ENCODE measurements around the gene RNGTT. TPM values are rescaled to one million over a fixed set of nuclear protein-coding genes. Genes with fewer than 3 reads are reported as not detected.

RNGTT gene
- total RNA-seq, 6 donors from 2014 or later = 8.9 to 22.4 (median 12.5) TPM

GRCh38 chr6:88880021-88880420, 83.4 kb downstream of the RNGTT start:
- Histone ChIP-seq H3K9me3 (no peaks in the 10 kb centered on the region), H3K36me3 (peaks cover 0 to under 1% (median 0%) of the 10 kb centered on the region in 4 donors), H3K27me3 (no peaks in the 10 kb centered on the region), H3K4me3 (no peak overlapping the region), H3K4me1 (no peaks in the 10 kb centered on the region), H3K27ac (no peak overlapping the region)
- TF ChIP-seq POLR2A (IDR thresholded peaks at IDR 0.05) (no peak), POLR2AphosphoS5 (IDR thresholded peaks at IDR 0.05) (no peak)
- no peak for ATAC-seq (ENCODE audit: low FRiP score in 2 of 2)
- WGBS, 2 donors = 92 to 94% methylated on average over 2 of the region's 2 CpGs
- no peak for DNase-seq

- H3K27ac ChIP-seq = no peak overlapping the region
- no peaks in the 10 kb centered on the region for H3K4me1 ChIP-seq
- no peaks in the 10 kb centered on the region for H3K36me3 ChIP-seq
- no peak overlapping the region for H3K4me3 ChIP-seq
- ATAC-seq (ENCODE audit: low FRiP score in 2 of 2) (no peak), DNase-seq (no peak)
- 97 to 98% methylated on average over 7 of the region's 7 CpGs for WGBS, 2 donors
- TF ChIP-seq POLR2A (IDR thresholded peaks at IDR 0.05) = no peak
- no peak for TF ChIP-seq EP300 (IDR thresholded peaks at IDR 0.05)
- TF ChIP-seq POLR2AphosphoS5 (IDR thresholded peaks at IDR 0.05) = no peak
- TF ChIP-seq CTCF (IDR thresholded peaks at IDR 0.05) = no peak
- no peaks in the 10 kb centered on the region for H3K9me3 ChIP-seq
- H3K27me3 ChIP-seq = no peaks in the 10 kb centered on the region
These were observed 85.5 kb downstream of the RNGTT start for GRCh38 chr6:88877893-88878292.

GRCh38 chr6:88872962-88873361, 90.5 kb downstream of the RNGTT start:
- Histone ChIP-seq H3K4me3 (no peak overlapping the region), H3K4me1 (no peaks in the 10 kb centered on the region), H3K9me3 (no peaks in the 10 kb centered on the region), H3K36me3 (no peaks in the 10 kb centered on the region), H3K27ac (no peak overlapping the region), H3K27me3 (no peaks in the 10 kb centered on the region)
- TF ChIP-seq CTCF (IDR thresholded peaks at IDR 0.05) (no peak), POLR2AphosphoS5 (IDR thresholded peaks at IDR 0.05) (no peak), EP300 (IDR thresholded peaks at IDR 0.05) (no peak), POLR2A (IDR thresholded peaks at IDR 0.05) (no peak)
- WGBS, 2 donors = 61 to 82% methylated on average over 1 of the region's 1 CpG
- ATAC-seq (ENCODE audit: low FRiP score in 2 of 2) (no peak), DNase-seq (no peak)

- no peak for ATAC-seq (ENCODE audit: low FRiP score in 2 of 2)
- Histone ChIP-seq H3K4me3 (no peak overlapping the region), H3K27me3 (no peaks in the 10 kb centered on the region), H3K36me3 (no peaks in the 10 kb centered on the region), H3K9me3 (no peaks in the 10 kb centered on the region), H3K4me1 (no peaks in the 10 kb centered on the region), H3K27ac (no peak overlapping the region)
- DNase-seq = no peak
- 58 to 70% methylated on average over 3 of the region's 3 CpGs for WGBS, 2 donors
- no peak for TF ChIP-seq EP300 (IDR thresholded peaks at IDR 0.05)
- no peak for TF ChIP-seq POLR2AphosphoS5 (IDR thresholded peaks at IDR 0.05)
- no peak for TF ChIP-seq CTCF (IDR thresholded peaks at IDR 0.05)
- no peak for TF ChIP-seq POLR2A (IDR thresholded peaks at IDR 0.05)
These were observed 91.9 kb downstream of the RNGTT start for GRCh38 chr6:88871498-88871897.

- H3K27ac ChIP-seq = no peak overlapping the region
- TF ChIP-seq CTCF (IDR thresholded peaks at IDR 0.05) = peak; percentile 13 to 56 (median 46)
- TF ChIP-seq EP300 (IDR thresholded peaks at IDR 0.05) = no peak
- TF ChIP-seq POLR2A (IDR thresholded peaks at IDR 0.05) = no peak
These were observed 92.6 kb downstream of the RNGTT start for GRCh38 chr6:88870717-88871330.

More at GRCh38 chr6:88870717-88871330, 92.6 kb downstream of the RNGTT start:
- 3 to 4% methylated on average over 1 of the region's 1 CpG for WGBS, 2 donors
- H3K9me3 ChIP-seq = no peaks in the 10 kb centered on the region
- DNase-seq = peak in 1 of 2 donors; percentile 25
- H3K4me3 ChIP-seq = no peak overlapping the region
- peak in 1 of 2 donors; percentile 61 for ATAC-seq (ENCODE audit: low FRiP score in 2 of 2)
- H3K36me3 ChIP-seq = no peaks in the 10 kb centered on the region
- no peaks in the 10 kb centered on the region for H3K4me1 ChIP-seq
- no peaks in the 10 kb centered on the region for H3K27me3 ChIP-seq

Measured in upper lobe of left lung (tissue), 6 donors.